ENCODE measurements around the gene PHKA2.

PHKA2 gene

GRCh38 chrX:18961686-18962085 is 22.2 kb downstream of the PHKA2 start:
- H3K36me3 Mint-ChIP-seq: peaks cover 2% of the 10 kb centered on the region
- no peak for DNase-seq
- CTCF ChIA-PET: no interaction called here
- no peaks in the 10 kb centered on the region for H3K9me3 Mint-ChIP-seq
- peaks cover 7% of the 10 kb centered on the region for H3K4me1 Mint-ChIP-seq
- H3K27ac Mint-ChIP-seq: peak overlapping the region; percentile 46
- no peak overlapping the region for H3K4me3 Mint-ChIP-seq
- H3K27me3 Mint-ChIP-seq: no peaks in the 10 kb centered on the region

- DNase-seq: no peak
- Mint-ChIP-seq H3K4me3 (no peak overlapping the region), H3K27ac (no peak overlapping the region), H3K4me1 (peaks cover 18% of the 10 kb centered on the region), H3K27me3 (no peaks in the 10 kb centered on the region), H3K9me3 (no peaks in the 10 kb centered on the region), H3K36me3 (peaks cover 2% of the 10 kb centered on the region)
- CTCF ChIA-PET: no interaction called here
These were observed 27.4 kb downstream of the PHKA2 start for GRCh38 chrX:18956303-18957032.

GRCh38 chrX:18955676-18956075 is 28.2 kb downstream of the PHKA2 start:
- Mint-ChIP-seq H3K36me3 (peaks cover 2% of the 10 kb centered on the region), H3K4me3 (no peak overlapping the region), H3K27me3 (no peaks in the 10 kb centered on the region), H3K9me3 (no peaks in the 10 kb centered on the region), H3K27ac (no peak overlapping the region), H3K4me1 (peaks cover 18% of the 10 kb centered on the region)
- no peak for DNase-seq
- CTCF ChIA-PET: no interaction called here

- Mint-ChIP-seq H3K4me3 (no peak overlapping the region), H3K36me3 (peaks cover 16% of the 10 kb centered on the region)
- CTCF ChIA-PET: no interaction called here
These were observed 32.9 kb downstream of the PHKA2 start for GRCh38 chrX:18951032-18951431.

GRCh38 chrX:18949944-18950301 is 34.0 kb downstream of the PHKA2 start:
- no peaks in the 10 kb centered on the region for H3K9me3 Mint-ChIP-seq
- DNase-seq: no peak
- CTCF ChIA-PET: no interaction called here
- H3K36me3 Mint-ChIP-seq: peaks cover 16% of the 10 kb centered on the region
- H3K27ac Mint-ChIP-seq: no peak overlapping the region
- H3K4me3 Mint-ChIP-seq: no peak overlapping the region
- H3K27me3 Mint-ChIP-seq: no peaks in the 10 kb centered on the region
- peaks cover 15% of the 10 kb centered on the region for H3K4me1 Mint-ChIP-seq

More at GRCh38 chrX:18951032-18951431, 32.9 kb downstream of the PHKA2 start:
- no peaks in the 10 kb centered on the region for H3K27me3 Mint-ChIP-seq
- no peak for DNase-seq
- H3K9me3 Mint-ChIP-seq: no peaks in the 10 kb centered on the region
- H3K27ac Mint-ChIP-seq: peak overlapping the region; percentile 60
- peaks cover 18% of the 10 kb centered on the region for H3K4me1 Mint-ChIP-seq

- H3K4me3 Mint-ChIP-seq: no peak overlapping the region
- CTCF ChIA-PET: no interaction called here
- peaks cover 16% of the 10 kb centered on the region for H3K36me3 Mint-ChIP-seq
- no peak for DNase-seq
- no peaks in the 10 kb centered on the region for H3K27me3 Mint-ChIP-seq
- no peaks in the 10 kb centered on the region for H3K9me3 Mint-ChIP-seq
- H3K4me1 Mint-ChIP-seq: peaks cover 11% of the 10 kb centered on the region
- no peak overlapping the region for H3K27ac Mint-ChIP-seq
These were observed 34.5 kb downstream of the PHKA2 start for GRCh38 chrX:18949291-18949943.

GRCh38 chrX:18946611-18947010 is 37.3 kb downstream of the PHKA2 start:
- Mint-ChIP-seq H3K27me3 (no peaks in the 10 kb centered on the region), H3K27ac (no peak overlapping the region), H3K4me1 (no peaks in the 10 kb centered on the region), H3K4me3 (no peak overlapping the region), H3K36me3 (peaks cover 17% of the 10 kb centered on the region), H3K9me3 (no peaks in the 10 kb centered on the region)
- no peak for DNase-seq
- CTCF ChIA-PET: interaction anchor here (1.6 kb wide), 1 partner anchor 15 kb away, joined by 3 read pairs; no protein-coding TSS in a partner anchor

GRCh38 chrX:18946157-18946556 is 37.8 kb downstream of the PHKA2 start:
- Mint-ChIP-seq H3K4me1 (no peaks in the 10 kb centered on the region), H3K9me3 (no peaks in the 10 kb centered on the region), H3K27ac (no peak overlapping the region), H3K27me3 (no peaks in the 10 kb centered on the region), H3K4me3 (no peak overlapping the region), H3K36me3 (peaks cover 17% of the 10 kb centered on the region)
- DNase-seq: no peak
- CTCF ChIA-PET: no interaction called here

GRCh38 chrX:18945483-18945882 is 38.4 kb downstream of the PHKA2 start:
- Mint-ChIP-seq H3K4me3 (no peak overlapping the region), H3K27me3 (no peaks in the 10 kb centered on the region), H3K4me1 (no peaks in the 10 kb centered on the region), H3K9me3 (no peaks in the 10 kb centered on the region), H3K36me3 (peaks cover 17% of the 10 kb centered on the region), H3K27ac (no peak overlapping the region)
- CTCF ChIA-PET: no interaction called here
- DNase-seq: no peak

GRCh38 chrX:18944482-18944881 is 39.4 kb downstream of the PHKA2 start:
- CTCF ChIA-PET: no interaction called here
- no peaks in the 10 kb centered on the region for H3K9me3 Mint-ChIP-seq
- no peaks in the 10 kb centered on the region for H3K27me3 Mint-ChIP-seq
- H3K27ac Mint-ChIP-seq: no peak overlapping the region
- no peak for DNase-seq
- H3K36me3 Mint-ChIP-seq: peaks cover 14% of the 10 kb centered on the region
- no peak overlapping the region for H3K4me3 Mint-ChIP-seq
- H3K4me1 Mint-ChIP-seq: no peaks in the 10 kb centered on the region

- peaks cover 20% of the 10 kb centered on the region for H3K36me3 Mint-ChIP-seq
- no peaks in the 10 kb centered on the region for H3K27me3 Mint-ChIP-seq
- no peak overlapping the region for H3K4me3 Mint-ChIP-seq
- H3K9me3 Mint-ChIP-seq: no peaks in the 10 kb centered on the region
- no peak for DNase-seq
- CTCF ChIA-PET: no interaction called here
- no peaks in the 10 kb centered on the region for H3K4me1 Mint-ChIP-seq
- H3K27ac Mint-ChIP-seq: no peak overlapping the region
These were observed 42.0 kb downstream of the PHKA2 start for GRCh38 chrX:18941896-18942295.

GRCh38 chrX:18938710-18939109 is 45.2 kb downstream of the PHKA2 start:
- CTCF ChIA-PET: no interaction called here
- H3K36me3 Mint-ChIP-seq: peaks cover 14% of the 10 kb centered on the region
- no peak for DNase-seq
- no peak overlapping the region for H3K4me3 Mint-ChIP-seq
- H3K27me3 Mint-ChIP-seq: no peaks in the 10 kb centered on the region
- no peak overlapping the region for H3K27ac Mint-ChIP-seq
- H3K4me1 Mint-ChIP-seq: no peaks in the 10 kb centered on the region
- no peaks in the 10 kb centered on the region for H3K9me3 Mint-ChIP-seq

- Mint-ChIP-seq H3K27ac (no peak overlapping the region), H3K36me3 (peaks cover 10% of the 10 kb centered on the region), H3K27me3 (no peaks in the 10 kb centered on the region), H3K9me3 (no peaks in the 10 kb centered on the region), H3K4me3 (no peak overlapping the region), H3K4me1 (no peaks in the 10 kb centered on the region)
- CTCF ChIA-PET: no interaction called here
- DNase-seq: no peak
These were observed 46.7 kb downstream of the PHKA2 start for GRCh38 chrX:18937173-18937572.

GRCh38 chrX:18935893-18936292 is 48.0 kb downstream of the PHKA2 start:
- CTCF ChIA-PET: no interaction called here
- no peaks in the 10 kb centered on the region for H3K9me3 Mint-ChIP-seq
- no peaks in the 10 kb centered on the region for H3K4me1 Mint-ChIP-seq
- H3K27me3 Mint-ChIP-seq: no peaks in the 10 kb centered on the region
- no peak for DNase-seq
- peaks cover 10% of the 10 kb centered on the region for H3K36me3 Mint-ChIP-seq
- H3K4me3 Mint-ChIP-seq: no peak overlapping the region
- no peak overlapping the region for H3K27ac Mint-ChIP-seq

GRCh38 chrX:18934708-18935107 is 49.2 kb downstream of the PHKA2 start:
- Mint-ChIP-seq H3K27ac (no peak overlapping the region), H3K4me3 (no peak overlapping the region), H3K4me1 (no peaks in the 10 kb centered on the region), H3K27me3 (no peaks in the 10 kb centered on the region), H3K36me3 (peaks cover 13% of the 10 kb centered on the region), H3K9me3 (no peaks in the 10 kb centered on the region)
- CTCF ChIA-PET: no interaction called here
- no peak for DNase-seq

Data from activated naive CD4-positive, alpha-beta T cell treated with anti-CD3 and anti-CD28 coated beads, Interleukin-2, amount 10 ng/mL, durations not matched to agents 7 days and 5 days (primary cell).